DMS53 (cell line): ENCODE data around the gene NSMCE1.

Experiments
- DNase-seq: peaks from one replicate; lab custom pipeline; 2025; lab: John Stamatoyannopoulos, UW

Gene NSMCE1

GRCh38 chr16:27242868-27243590 is 25.5 kb downstream of the NSMCE1 start:
- DNase-seq: no peak

DNA sequence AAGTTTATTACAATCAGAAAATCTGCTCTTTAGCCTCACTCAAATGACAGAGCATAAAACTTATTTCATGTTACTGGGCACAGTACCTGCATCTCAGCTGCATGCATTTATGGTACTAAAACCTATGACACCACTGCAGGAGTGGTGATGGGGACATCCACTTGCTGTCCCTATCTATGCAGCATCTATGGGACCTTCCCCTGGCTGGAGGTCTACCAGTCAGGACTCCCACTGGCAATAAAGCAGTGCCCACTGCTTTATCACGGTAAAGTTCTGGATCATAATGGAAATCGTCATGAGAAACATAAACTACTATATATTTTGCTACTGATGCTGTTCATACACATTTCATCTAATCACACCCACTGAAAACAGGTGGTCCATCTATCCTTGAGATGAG is 26.2 kb downstream of the NSMCE1 start:
- no peak for DNase-seq

DNA sequence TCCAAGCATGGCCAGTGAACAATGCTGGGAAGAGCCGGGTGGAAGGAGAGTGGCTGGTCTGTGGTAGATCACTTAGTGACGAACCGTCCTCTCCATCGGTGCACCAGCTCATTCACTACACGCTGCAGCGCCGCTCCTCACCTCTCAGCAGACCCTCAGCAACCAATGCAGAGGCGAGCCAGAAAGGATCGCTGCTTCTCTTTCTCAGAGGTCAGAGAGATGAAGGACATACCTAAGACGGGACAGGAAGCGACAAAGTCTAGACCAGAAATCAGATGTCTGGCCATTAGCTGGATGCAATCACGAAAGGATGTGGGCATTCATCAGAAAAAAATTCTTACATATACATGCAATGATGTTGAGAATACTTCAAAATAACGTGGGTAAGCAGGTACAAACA is 26.9 kb downstream of the NSMCE1 start:
- no peak for DNase-seq

DNA sequence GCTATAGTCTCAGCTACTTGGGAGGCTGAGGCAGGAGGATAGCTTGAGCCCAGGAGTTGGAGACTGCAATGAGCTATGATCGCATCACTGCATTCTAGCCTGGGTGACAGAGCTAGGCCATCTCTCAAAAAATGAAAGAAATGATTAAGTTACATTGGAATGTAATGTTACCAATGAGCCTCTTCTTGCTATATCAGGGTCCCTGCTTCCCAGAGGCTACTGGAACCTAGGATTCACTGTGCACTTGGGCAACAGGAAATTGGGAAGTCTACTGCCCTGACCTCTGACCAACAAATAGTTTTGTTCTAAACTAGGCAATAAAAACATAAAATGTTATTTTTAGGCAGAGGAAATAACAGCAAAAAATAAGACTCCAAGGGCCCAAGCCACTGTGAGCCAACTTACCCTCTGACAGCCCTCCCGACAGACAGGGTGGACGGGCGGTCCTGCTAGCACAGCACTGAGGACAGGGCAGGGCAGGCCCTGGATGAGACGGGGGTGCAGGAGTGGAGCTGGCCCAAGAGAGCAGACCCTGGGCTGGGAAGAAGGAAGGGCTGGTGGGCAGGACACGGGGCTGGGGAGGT is 27.5 kb downstream of the NSMCE1 start:
- DNase-seq: no peak

DNA sequence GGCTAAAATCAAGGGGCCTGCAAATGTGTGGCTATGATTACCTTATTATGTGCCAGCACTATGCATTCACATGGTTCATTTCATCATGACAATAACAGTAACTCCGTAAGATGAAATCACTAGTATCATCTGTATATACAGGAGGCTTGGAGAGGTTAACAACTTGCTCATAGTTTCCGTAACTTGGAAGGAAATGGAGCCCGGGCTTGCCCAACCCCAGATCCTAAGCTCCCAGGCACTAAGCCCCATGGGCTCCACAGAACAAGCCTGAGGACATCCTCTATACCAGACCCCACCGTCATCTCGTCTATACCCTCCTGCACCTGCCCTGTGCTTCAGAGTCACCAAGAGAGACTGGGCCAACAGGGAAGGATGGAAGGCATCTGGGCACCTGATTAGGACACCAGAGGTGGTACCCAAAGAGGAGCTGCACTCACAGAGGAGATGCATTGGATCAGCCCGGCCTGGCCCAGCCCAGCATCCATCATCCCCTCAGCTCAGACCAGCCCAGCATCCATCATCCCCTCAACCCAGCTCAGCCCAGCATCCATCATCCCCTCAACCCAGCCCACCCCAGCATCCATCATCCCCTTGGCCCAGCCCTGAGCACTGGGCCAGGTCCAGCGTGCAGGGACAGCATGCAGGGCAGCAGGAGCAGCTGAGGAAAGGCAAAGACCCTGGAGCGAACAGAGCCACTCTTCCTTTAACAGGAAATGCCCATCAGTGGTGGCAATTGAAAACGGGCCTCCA is 28.5 kb downstream of the NSMCE1 start:
- no peak for DNase-seq

GRCh38 chr16:27239026-27239425 is 29.5 kb downstream of the NSMCE1 start:
- DNase-seq: no peak

GRCh38 chr16:27238591-27238990 is 30.0 kb downstream of the NSMCE1 start:
- DNase-seq: no peak

- DNase-seq: peak; percentile 9
Measured at GRCh38 chr16:27238016-27238587, 30.5 kb downstream of the NSMCE1 start.

- no peak for DNase-seq
Measured at GRCh38 chr16:27237219-27238015, 31.2 kb downstream of the NSMCE1 start.

GRCh38 chr16:27236635-27237218 is 31.8 kb downstream of the NSMCE1 start:
- DNase-seq: no peak

DNA sequence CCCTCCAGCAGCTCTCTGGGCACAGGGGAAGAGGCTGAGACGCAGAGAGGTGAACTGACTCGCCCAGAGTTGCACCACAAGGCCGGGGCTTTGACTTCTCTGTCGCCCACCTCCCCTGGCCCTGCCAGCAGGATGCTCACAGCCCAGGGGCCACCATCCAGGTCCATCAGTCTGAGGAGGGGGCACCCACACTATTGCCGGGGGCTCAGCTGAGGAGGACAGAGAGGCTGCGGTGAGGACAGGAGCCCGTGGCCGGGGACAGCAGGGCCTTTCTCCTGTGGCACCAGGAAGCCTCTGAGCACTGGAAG is 32.7 kb downstream of the NSMCE1 start:
- DNase-seq: no peak

GRCh38 chr16:27235055-27235937 is 33.3 kb downstream of the NSMCE1 start:
- peak; percentile 80 for DNase-seq

- DNase-seq: no peak
Measured at GRCh38 chr16:27234603-27235002, 34.0 kb downstream of the NSMCE1 start.

GRCh38 chr16:27234171-27234570 is 34.4 kb downstream of the NSMCE1 start:
- no peak for DNase-seq

- DNase-seq: no peak
Measured at GRCh38 chr16:27233731-27234130, 34.8 kb downstream of the NSMCE1 start.

- no peak for DNase-seq
Measured at GRCh38 chr16:27232901-27233625, 35.5 kb downstream of the NSMCE1 start.

GRCh38 chr16:27232061-27232900 is 36.3 kb downstream of the NSMCE1 start:
- DNase-seq: no peak

DNA sequence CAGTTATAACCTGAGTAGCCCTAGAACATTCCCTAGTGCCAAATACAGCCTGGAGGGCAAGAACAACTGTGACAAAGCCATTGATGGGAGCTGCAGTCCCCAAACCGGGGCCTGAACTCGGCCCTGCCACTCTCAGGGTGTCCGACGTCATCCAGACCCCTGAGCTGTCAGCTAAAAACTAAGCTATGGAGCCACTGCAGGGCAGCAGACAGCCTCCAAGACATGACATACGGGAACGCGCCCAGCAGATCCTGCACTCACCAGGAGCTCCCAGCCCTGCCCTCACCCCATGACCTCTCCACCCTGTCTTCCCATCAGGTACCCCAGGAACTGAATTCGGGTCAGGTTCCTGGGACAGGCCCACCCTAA is 36.9 kb downstream of the NSMCE1 start:
- no peak for DNase-seq

GRCh38 chr16:27230562-27231001 is 38.0 kb downstream of the NSMCE1 start:
- no peak for DNase-seq
